ENCODE results near the gene CDSN. TPM values are rescaled to one million over a fixed set of nuclear protein-coding genes. Genes with fewer than 3 reads are reported as not detected.

CDSN gene
- total RNA-seq, 1 donor from 2014 or later, result not detected

DNA sequence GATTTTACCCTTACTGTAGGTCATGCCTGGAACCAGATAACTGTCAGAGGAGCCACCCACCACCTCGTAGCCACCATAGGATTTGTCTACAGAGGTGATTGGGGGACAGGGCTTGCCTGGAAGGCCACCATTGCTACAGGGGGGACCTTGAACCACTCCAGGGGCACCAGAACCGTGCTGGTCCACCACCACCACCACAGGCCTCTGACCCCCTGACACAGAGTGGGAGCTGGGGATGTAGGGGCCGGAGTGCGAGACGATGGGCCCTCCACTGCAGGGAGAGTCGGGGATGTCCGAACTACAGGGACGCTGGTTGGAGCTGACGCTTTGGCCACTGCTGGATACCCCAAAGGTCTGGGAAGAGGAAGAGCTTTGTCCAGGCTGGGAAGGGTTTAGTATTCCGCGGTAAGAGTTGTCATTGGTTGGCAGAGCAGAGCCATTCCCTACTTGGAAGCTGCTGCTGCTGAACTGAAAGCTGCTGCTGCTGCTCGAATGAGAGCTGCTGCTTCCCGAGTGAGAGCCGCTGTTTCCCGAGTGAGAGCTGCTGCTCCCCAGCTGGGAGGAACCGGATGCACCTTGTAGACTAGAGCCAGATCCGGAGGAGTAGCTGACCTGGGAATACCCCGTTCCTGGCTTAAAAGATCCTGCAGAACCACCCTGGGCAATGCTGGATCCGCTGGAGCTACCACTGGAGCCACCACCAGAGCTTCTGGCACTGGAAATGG lies 3.4 kb downstream of the CDSN start:
- peak; percentile 65 to 92 for DNase-seq (ENCODE audit: low read depth in 2 of 2)

DNA sequence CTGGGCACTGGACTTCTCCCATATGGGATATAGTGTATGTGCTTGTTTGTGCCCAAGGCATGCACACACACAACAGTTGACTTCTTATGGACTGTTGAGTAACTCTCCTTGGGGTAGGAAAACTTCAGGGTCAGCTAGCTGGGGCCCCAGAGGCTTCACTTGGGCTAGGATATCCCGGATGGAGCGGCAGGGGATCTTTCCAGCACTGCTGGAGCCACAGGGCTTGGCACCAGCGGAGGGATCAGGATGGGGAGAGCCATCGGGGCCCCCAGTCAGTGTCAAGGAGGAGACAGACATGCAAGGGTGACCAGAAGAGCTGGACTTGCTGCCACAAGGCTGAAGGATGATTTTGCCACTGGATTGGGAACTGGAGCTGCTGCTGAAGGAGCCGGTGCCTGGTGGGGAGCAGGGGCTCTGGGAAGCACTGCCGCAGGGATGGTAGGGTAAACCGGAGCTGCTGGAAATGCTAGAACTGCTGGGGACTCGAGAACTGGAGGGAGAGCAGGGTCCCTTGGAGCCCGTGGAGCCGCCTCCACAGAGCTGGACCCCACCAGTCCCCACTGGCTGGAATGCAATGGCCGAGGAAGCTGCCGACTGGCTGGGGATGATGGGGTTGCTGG lies 4.2 kb downstream of the CDSN start:
- DNase-seq (ENCODE audit: low read depth in 2 of 2), result no peak

DNA sequence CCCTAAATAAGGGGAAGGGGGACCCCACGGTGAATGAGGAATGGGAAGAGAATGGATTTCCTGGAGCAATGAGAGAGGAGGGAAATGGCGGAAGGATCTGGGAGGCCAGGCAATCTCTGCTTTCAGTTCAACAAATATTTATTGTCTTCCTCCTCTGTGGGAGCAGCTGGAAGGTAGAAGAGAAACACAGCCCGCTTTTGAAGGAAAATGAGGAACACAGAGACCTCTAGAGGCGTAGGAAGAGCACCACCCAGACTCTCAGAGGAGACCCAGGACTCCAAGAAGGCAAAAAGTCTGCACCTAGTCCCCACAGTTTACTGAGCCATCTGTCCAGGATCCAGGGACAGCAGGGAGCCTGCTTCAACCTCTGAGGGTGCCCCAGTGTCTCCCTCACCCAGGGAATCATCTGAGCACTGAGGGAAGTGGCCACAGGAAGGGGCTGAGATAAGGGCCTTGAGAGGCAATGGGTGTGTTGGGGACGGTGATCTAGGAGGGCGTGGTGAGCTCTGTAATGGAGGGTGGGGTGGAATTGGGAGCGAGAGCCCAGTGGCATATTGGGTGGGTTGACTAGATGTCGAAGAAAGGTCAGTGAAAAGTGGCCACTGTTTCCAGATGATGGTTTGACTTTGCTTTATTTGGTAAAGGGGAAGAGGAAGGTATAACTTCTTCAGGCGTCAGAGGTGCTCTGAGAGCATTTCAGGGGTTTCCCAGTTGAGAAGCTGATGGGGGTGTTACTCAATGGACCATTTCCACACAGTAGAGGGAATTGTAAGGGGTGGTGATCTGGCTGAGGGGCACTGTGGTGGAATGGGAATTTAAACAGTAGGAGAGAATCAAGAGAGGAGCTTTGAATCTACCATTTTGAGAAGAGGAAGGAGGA lies 5.0 kb downstream of the CDSN start:
- peak; percentile 57 to 78 for DNase-seq (ENCODE audit: low read depth in 2 of 2)

DNA sequence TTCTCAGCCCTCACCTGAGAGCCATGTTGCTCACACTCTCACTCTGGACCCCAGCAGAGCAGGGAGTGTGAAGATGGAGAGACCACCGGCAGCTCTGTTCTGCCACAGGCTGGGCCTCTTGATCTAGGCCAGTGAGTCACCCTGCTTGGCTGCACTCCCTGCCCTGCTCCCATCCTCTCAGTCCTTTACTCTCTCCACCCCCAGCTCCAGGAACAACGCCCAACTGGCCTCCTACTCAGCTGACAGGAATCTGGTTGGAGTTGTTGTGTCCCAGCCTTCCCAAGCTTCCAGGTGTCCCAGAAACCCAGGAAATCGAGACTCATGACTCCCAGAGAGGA lies 5.7 kb downstream of the CDSN start, which contains the start of gene PSORS1C1:
PSORS1C1 (plus strand) TSS at position 260 of the 338 bp plus-strand sequence. CDS start 14,833 bp downstream, outside the sequence.
- peak; percentile 75 to 90 for DNase-seq (ENCODE audit: low read depth in 2 of 2)

DNA sequence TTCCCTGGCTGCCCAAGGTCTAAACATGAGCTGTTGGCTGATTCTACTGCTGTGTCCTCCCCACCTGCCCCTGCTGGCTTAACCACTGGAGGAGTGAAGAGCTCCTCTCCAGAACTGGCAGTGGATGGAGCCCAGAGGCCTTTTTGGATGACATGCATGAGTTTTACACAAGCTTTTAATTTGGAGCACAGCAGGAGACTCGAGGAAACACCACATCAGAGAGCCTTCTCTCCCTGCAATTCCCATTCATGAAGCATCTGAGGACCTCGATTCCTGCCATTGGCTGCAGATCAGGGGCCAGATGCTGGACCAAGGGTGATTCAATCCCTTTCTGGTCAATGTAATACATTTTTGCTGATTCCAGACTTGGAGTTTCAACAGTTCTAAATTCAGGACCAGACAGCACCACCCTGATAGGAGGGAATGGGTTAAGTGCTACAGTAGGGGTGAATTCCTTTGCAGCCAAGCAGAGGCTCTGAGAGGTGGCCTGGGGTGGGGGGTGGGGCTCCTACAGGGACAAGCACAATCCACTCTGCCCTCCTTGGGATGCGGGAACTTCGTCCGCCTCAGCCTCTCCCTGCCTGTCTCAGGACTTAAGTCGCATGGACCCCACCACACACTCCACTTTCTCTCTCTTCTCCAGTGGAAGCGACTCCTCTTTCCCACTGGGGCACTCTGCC lies 6.2 kb downstream of the CDSN start:
- DNase-seq (ENCODE audit: low read depth in 2 of 2), result no peak

DNA sequence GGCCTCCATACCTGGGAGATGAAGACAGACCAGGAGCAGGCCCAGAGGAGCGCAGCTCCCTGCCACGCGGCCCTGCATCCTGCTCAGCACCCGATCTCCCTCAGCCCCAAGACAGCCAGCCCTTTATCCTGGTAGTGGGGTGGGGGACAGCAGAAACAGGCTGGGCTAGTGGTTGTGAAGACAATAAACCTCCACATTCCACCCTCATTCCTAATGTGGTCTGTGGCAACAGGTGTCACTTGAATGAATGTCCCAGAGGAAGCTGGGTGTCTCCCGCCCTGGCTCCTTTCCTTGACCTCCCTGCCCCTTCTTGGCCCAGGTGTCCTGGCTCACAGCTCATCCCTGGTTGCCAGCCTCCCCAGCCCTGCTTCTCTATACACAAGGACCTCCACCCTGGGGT lies 7.8 kb downstream of the CDSN start, which contains the start of gene C6orf15:
C6orf15 (minus strand) TSS at position 98 of the 400 bp plus-strand sequence; CDS start at position 78, 20 bp downstream.
- DNase-seq (ENCODE audit: low read depth in 2 of 2), result no peak

DNA sequence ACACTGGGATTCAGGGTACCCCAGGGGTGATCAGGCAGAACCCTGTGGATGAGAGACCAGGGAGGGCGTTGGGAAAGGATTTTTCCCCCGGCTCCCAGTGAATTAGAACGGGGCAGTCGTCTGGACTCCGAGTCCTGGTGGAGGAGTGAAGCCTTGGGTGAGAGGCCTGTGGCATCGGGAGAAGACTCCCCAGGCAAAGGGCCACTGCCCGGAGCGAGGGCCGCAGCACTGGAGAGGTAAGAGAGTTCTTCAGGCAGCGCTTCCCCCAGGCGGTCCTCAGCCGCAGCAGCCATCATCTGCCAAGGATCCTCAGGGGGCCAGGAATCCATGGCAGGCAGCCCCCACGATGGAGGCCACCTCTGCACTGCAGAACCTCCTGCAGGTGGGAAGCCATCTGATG lies 8.5 kb downstream of the CDSN start:
- DNase-seq (ENCODE audit: low read depth in 2 of 2), result no peak

DNA sequence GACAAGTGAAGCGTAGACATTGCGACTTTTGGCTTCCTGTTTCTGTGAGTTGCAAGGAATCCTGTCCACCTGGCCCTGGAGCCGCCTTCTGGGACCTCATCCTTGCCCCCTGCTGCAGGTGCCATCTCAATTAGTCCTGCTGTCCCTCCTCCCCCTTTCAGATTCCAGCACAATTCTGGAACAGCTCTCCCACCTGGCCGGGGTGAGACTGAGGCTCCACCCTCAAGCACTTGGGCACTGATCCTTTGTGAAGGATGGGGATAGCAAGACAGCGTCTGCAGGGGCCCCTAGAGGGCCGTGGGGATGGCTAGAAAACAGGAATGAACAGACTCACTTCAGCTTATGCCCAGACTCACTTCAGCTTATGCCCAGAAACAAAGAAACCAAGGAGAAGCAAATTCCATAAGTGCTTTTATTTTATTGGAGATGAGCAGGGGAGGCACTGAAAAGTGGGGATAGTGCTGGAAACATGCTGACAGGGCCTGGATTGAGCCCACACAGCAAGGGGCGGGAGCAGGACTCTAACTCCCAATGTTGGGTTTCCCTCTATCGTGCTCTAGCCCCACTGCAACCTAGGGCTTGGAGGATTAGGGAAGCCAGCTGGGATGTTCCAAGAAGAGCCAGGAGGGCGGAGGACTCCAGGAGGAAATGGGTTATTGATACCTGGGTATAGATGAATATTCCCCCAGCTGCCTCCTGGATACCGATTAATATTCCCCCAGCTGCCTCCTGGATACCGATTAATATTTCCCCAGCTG lies 9.2 kb downstream of the CDSN start:
- no peak for DNase-seq (ENCODE audit: low read depth in 2 of 2)

DNA sequence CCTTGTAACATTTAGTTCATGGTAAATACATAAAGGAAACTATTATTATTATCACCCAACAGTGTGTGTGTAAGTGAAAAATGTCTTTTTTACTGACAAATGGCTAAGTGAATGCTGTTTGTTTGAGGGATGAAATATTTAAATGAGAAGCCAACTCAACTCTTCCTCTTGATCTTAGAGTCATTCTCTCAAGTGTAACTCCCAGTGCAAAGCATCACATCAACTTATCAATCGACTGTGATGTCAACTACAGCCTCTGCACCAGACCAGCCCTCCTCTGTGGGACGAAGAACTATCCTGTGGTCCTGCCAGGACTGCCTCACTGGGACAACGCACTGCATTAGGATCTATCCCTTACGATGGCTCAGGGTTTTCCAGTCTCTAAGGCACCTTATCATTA lies 13.2 kb downstream of the CDSN start:
- no peak for DNase-seq (ENCODE audit: low read depth in 2 of 2)

DNA sequence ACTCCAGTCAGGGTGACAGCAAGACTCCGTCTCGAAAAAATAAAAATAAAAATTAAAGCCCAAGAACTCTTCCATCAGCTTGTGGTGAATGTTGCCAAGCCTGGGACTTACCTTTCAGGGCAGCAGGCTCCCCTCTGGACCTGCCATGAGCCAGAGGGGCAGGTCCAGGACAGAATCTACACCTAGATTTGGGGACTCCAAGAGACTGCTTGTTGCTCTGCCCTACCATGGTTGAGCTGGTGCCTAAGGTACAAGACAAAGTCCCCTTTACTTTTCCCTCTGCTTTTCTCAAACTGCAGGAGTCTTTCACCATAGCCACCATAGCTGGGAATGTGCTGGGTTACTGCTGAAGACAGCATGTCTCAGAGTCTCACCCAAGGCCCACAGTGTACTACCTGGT lies 17.1 kb downstream of the CDSN start:
- no peak for DNase-seq (ENCODE audit: low read depth in 2 of 2)

DNA sequence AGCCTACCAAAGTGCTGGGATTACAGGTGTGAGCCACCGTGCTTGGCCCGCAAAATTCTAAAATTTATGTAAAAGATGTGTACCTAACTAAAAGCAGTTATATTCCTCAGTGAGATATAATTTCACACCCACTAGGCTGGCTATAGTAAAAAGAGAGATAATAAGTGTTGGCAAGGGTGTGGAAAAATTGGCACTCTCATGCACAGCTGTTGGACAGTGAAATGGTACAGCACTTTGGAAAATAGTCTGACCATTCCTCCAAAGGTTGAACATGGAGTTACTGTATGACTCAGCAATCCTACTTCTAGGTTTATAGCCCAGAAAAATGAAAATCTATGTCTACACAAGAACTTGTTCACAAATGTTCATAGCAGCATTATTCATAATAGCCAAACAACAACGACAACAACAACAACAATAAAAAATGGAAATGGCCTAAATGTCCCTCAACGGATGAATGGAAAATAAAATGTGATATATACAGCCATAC lies 21.8 kb downstream of the CDSN start:
- peak in 1 of 2 donors; percentile 22 for DNase-seq (ENCODE audit: low read depth in 2 of 2)

DNA sequence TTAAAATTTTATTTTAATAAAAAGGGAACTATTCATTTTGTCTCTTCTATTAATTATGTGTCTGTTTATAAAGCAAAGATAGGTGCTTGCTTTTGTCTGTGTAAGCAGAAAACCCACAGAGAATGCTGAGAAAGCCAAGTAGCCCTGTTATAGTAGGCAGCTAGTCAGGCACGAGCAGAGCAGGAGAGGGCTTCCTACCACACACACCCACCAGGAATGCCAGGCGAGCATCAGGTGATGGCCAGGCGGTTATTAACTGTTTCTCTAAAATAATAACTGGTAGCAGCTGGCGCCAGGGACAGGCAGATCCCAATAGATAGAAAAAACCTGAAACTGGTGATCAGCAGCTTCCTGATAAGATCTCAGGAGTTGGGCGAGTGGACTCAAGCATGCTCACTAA lies 23.6 kb downstream of the CDSN start:
- no peak for DNase-seq (ENCODE audit: low read depth in 2 of 2)

DNA sequence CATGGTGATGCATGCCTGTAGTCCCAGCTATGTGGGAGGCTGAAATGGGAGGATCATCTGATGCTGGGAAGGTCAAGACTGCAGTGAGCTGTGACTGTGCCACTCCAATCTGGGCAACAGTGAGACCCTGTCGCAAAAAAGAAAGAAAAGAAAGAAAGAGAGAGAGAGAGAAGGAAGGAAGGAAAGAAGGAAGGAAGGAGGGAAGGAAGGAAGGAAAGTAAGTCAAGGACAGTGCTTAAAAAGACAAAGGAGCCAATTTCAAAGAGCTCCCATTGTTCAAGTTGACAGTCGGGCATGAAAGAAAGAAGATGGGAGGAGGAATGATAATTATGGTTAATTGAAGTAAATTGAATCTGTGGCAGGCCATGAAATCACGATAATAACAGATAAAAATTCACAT lies 24.0 kb downstream of the CDSN start:
- DNase-seq (ENCODE audit: low read depth in 2 of 2), result no peak

DNA sequence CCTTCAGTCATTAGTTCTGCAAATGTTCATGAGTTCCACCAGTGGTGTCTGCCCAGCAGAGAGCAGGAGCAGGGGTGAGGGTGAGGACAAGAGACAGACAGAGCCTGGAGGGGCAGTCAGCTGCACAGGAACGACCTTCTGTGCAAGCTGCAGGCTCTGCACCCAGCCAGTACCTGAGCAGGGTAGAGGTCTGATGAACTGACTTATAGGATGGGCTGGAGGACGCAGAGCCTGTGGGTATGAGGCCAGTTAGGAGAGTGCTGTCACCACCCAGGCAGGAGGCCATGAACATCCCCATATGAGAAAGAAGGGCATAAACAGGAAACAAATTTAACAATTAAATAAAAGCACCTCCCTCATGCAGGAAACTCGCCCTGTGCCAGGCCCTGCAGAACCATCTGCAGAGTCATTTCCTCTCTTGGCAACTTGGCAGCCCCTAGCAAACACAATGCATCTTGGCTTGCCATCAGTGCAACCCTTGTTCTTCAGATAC lies 25.8 kb downstream of the CDSN start:
- DNase-seq (ENCODE audit: low read depth in 2 of 2), result peak; percentile 60 to 77

DNA sequence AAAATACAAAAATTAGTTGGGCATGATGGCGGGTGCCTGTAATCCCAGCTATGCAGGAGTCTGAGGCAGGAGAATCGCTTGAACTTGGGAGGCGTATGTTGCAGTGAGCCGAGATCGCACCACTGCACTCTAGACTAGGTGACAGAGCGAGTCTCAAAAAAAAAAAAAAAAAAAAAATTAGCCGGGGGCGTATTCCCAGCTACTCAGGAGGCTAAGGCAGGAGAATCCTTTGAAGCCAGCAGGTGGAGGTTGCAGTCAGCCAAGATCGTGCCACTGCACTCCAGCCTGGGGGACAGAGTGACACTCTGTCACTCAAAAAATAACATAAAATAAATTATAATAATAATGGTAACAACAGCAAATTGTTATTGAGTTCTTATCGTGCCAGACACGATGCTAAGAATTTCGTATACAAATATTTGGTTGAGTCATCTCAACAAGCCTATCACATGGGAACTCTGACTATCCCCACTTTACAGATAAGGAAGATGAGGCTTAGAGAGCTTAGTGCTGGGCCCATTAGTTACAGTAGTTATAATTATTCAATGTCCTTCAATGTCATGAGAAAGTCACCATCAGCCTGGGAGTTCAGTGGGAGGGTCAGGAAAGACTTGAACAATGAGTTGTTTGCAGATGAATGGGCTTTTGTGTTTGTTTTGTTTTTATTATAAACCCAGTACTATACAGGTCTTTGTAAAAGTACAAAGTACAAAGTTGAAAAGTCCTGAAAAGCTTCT lies 27.3 kb downstream of the CDSN start:
- DNase-seq (ENCODE audit: low read depth in 2 of 2), result peak; percentile 40 to 41

DNA sequence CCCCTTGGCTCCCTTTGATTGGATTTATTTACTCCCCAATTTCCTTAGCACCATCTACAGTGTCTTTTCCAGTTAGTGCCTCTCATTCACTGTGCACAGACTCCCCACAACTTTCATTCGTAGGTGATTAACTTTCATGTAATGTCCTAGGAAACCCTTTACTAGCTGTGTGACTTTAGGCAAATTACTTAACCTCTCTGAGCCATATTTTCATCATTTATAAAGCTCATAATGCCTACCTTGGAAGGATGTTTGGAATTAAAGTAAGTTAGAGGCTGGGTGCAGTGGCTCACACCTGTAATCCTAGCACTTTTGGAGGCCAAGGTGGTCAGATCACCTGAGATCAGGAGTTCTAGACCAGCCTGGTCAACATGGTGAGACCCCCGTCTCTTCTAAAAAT lies 28.0 kb downstream of the CDSN start:
- DNase-seq (ENCODE audit: low read depth in 2 of 2), result no peak

DNA sequence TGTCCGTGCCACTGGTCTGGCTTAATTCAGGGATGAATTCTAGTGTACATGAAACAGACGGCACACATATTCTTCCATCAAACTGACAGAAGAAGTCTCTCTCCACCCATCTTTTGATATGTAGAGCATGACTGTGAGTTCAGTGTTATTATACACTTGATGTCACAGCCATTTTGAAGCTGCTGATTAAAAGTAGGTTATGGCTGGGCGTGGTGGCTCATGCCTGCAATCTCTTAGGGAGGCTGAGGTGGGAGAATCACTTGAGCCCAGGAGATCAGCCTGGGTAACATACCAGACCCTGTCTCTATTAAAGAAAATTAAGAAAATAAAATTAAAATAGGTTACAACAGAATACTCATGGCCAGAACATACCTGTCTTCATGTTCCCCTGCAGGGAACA lies 28.6 kb downstream of the CDSN start:
- no peak for DNase-seq (ENCODE audit: low read depth in 2 of 2)

DNA sequence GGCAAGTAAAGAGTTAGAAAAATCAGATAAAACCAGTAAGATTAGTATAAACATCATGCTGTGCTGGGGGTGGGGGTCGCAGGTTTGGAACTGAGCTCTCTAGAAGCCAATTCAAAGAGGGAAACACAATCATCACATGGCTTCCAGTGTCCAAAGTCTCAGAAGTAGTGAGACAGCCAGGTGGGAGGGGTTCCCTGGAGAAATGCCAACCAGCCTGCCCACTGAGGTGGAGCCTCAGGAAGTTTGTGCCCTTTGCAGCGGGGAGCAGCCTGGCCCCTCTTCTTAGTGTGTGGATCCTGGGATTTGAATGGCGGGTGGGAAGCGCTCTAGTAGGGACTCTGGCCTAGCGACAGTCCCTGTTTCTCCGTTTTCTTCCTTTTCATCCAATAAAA lies 29.3 kb downstream of the CDSN start:
- DNase-seq (ENCODE audit: low read depth in 2 of 2), result no peak

DNA sequence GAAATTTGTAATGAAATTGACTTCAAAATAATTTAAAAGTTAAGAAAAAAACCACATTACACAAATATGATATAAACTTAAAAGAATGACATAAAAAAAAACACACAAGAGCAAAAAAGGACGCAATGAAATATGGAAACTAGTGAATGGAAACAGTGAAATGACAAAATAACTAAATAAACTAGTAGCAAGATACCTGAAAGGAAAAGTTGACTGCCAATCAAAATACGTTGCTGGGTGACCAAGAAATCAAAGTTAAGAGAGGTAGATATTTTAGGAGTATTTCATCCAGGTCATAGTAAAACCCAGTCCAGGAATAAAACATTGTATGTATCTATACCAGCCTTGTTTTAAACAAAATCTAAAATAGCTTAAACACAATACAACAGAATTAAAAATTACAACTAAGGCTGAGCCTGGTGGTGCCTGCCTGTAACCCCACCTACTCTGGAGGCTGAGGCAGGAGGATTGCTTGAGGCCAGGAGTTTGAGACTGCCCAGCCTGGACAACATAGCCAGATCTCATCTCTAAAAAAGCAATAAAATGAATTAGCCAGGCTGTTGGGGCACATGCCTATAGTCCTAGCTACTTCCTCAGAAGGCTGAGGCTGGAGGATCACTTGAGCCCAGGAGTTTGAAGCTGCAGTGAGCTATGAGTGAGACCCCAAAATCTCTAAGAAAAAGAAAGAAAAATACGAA lies 29.8 kb downstream of the CDSN start:
- DNase-seq (ENCODE audit: low read depth in 2 of 2), result no peak

Data from lung microvascular endothelial cell (primary cell).